Activated naive CD4-positive, alpha-beta T cell treated with anti-CD3 and anti-CD28 coated beads, Interleukin-2, amount 10 ng/mL, durations not matched to agents 7 days and 5 days (primary cell): ENCODE measurements around the gene PIGT.

Source experiments
- CTCF ChIA-PET: fragments of 350-600 bp; sonication (Branson Sonifier 250); formaldehyde crosslinking; loops from one replicate; lab custom pipeline; 2021; ENCODE audit warnings: antibody characterized with exemption; lab: Charles Lee
- DNase-seq: peaks from one replicate; pipeline ENCODE4 v3.0.0-alpha.2; 2020
- H3K27ac Mint-ChIP-seq: one replicate; pipeline ENCODE4 v1.8.0; 2021; ENCODE audit warnings: mild to moderate bottlenecking, moderate library complexity, mixed read lengths
- H3K27me3 Mint-ChIP-seq: one replicate; pipeline ENCODE4 v1.8.0; 2021; ENCODE audit warnings: mild to moderate bottlenecking, mixed read lengths
- H3K36me3 Mint-ChIP-seq: one replicate; pipeline ENCODE4 v1.8.0; 2021; ENCODE audit warnings: mixed read lengths
- H3K4me1 Mint-ChIP-seq: one replicate; pipeline ENCODE4 v1.8.0; 2021; ENCODE audit warnings: mixed read lengths
- H3K4me3 Mint-ChIP-seq: one replicate; pipeline ENCODE4 v1.8.0; 2021; ENCODE audit warnings: mild to moderate bottlenecking, moderate library complexity, mixed read lengths
- H3K9me3 Mint-ChIP-seq: one replicate; pipeline ENCODE4 v1.8.0; 2021; ENCODE audit warnings: mixed read lengths

The PIGT gene

GRCh38 chr20:45448270-45448669 is 32.3 kb downstream of the PIGT start:
- Mint-ChIP-seq H3K27ac (no peak overlapping the region), H3K9me3 (no peaks in the 10 kb centered on the region)

DNA sequence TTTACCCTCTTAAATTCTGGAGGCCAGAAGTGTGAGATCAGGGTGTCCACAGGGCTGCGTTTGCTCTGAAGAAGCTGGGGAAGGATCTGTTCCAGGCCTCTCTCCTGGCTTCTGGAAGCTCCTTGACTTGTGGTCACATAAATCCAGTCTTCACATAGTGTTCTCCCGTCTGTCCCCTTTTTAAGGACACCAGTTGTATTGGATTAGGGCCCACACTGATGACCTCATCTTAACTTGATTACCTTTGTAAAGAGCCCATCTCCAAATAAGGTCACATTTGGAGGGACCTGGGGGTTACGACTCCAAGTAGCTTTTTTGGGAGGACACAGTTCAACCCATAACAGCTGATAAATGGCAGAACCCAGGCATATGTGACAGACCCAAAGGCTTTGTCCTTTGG is 33.6 kb downstream of the PIGT start:
- no peak for DNase-seq
- H3K4me3 Mint-ChIP-seq, result no peak overlapping the region

More at GRCh38 chr20:45448270-45448669, 32.3 kb downstream of the PIGT start:
- no peak for DNase-seq
- Mint-ChIP-seq H3K27me3 (peaks cover 36% of the 10 kb centered on the region), H3K4me1 (peaks cover 30% of the 10 kb centered on the region), H3K4me3 (no peak overlapping the region), H3K36me3 (no peaks in the 10 kb centered on the region)
- CTCF ChIA-PET, result interaction anchor here (1.0 to 6.7 kb wide), 5 partner anchors 11 to 127 kb away, joined by 3 to 72 read pairs (median 12); partner anchors contain the start of gene TP53TG5

DNA sequence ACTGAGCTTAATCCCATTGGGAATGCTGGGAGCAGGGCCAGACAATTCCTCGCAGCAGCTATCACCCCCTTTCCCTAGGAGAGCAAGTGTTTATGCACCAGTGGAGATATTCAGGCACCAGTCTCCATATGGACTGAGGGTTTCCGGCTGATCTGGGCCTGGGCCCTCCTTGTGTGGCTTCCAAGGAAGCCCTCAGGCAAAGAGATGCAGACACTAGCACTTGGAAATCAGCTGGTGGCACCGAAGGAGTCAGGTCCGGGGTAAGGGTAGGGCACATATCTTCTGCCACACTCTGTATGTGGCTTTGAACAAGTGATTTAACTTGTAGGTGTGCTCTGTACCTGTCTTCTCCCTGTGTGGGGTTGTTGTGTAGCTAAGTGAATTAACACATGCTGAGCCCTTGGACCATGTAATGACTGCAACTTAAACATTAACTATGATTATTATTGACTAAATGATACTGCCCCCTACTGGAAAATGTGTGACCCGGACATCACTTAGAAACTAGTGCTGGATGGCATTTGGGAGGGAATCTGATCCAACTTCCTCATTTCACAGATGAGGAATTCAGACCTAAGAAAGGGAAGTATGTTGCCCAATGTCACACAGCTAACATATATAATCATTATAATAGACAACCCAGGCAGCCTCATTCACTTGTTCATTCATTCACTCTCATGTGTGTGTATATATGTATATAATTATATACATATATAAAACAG is 34.3 kb downstream of the PIGT start:
- CTCF ChIA-PET, result interaction anchor here (0.7 to 7.0 kb wide), 28 partner anchors 9 to 355 kb away, joined by 3 to 72 read pairs (median 4); partner anchors contain the start of genes DBNDD2, SYS1 and TP53TG5
- Mint-ChIP-seq H3K27ac (no peak overlapping the region), H3K4me1 (peaks cover 11% of the 10 kb centered on the region), H3K36me3 (no peaks in the 10 kb centered on the region), H3K9me3 (no peaks in the 10 kb centered on the region), H3K4me3 (no peak overlapping the region), H3K27me3 (peaks cover 24% of the 10 kb centered on the region)
- peak; percentile 41 for DNase-seq

More for the DNA sequence above, 33.6 kb downstream of the PIGT start:
- Mint-ChIP-seq H3K27me3 (peaks cover 30% of the 10 kb centered on the region), H3K27ac (no peak overlapping the region), H3K9me3 (no peaks in the 10 kb centered on the region), H3K4me1 (peaks cover 18% of the 10 kb centered on the region), H3K36me3 (no peaks in the 10 kb centered on the region)
- CTCF ChIA-PET, result interaction anchor here (0.9 to 7.0 kb wide), 24 partner anchors 10 to 354 kb away, joined by 3 to 72 read pairs (median 6); partner anchors contain the start of genes DBNDD2, SYS1 and TP53TG5

DNA sequence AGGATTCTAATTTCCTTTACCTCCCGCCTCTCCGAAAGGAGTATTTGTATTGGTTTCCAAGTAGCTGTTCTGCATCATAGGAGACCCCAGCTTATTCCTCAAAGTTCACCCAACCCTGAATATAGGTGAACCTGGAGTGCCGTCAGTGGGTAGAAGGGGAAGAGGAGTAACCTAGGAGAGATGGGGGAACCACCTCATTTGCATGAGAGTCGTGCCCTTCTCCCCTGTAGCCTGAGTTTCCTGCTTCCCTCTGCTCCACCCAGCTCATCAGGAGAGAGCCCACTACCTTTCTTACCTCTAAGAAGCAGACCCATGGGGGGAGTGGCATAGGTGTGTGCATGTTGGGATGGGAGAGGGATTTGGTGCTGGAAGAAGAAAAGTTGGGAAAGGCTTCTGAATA is 36.3 kb downstream of the PIGT start:
- H3K36me3 Mint-ChIP-seq, result no peaks in the 10 kb centered on the region
- no peak overlapping the region for H3K4me3 Mint-ChIP-seq
- H3K27ac Mint-ChIP-seq, result no peak overlapping the region
- H3K4me1 Mint-ChIP-seq, result no peaks in the 10 kb centered on the region
- H3K27me3 Mint-ChIP-seq, result peaks cover 11% of the 10 kb centered on the region
- DNase-seq, result no peak
- CTCF ChIA-PET, result interaction anchor here (1.0 to 7.0 kb wide), 11 partner anchors 15 to 319 kb away, joined by 3 to 72 read pairs (median 17); partner anchors contain the start of genes SYS1 and TP53TG5
- H3K9me3 Mint-ChIP-seq, result no peaks in the 10 kb centered on the region

DNA sequence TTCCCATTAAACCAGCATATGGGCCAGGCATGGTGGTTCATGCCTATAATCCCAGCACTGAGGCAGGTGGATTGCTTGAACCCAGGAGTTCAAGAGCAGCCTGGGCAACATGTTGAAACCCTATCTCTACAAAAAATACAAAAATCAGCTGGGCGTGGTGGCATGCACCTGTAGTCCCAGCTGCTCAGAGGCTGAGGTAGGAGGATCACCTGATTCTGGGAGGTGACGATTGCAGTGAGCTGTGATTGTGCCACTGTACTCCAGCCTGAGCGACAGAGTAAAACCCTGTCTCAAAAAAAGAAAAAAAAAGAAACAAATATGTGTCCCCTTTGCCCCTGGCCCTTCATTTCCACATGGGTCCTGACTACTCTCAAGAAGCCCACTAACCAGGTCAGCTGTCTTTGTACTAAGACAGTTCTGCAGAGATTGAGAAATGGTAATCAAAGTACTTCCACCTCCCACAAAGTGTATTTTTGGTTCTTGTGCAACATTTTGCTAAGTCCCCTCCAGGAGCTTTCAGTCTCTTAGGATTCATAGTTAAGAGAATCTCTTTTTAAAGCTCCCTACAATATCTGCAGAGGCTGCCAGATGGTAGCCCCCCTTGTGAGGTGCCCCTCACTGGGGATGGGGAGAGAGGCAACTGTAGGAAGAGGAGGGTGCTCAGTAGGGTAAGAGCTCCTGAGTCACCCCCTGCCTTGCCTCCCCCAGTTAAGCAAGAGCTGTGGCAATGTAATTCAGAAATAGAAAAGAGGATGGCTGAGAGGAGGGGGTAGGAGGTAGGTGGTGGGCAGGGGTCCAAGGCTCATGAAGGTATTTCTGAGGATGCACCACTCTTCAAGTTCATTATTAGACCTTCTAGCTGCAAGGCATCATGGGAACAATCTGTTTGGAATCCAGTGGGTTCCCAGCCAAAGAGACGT is 37.1 kb downstream of the PIGT start:
- Mint-ChIP-seq H3K9me3 (no peaks in the 10 kb centered on the region), H3K27me3 (peaks cover 3% of the 10 kb centered on the region), H3K4me1 (no peaks in the 10 kb centered on the region), H3K4me3 (no peak overlapping the region), H3K27ac (no peak overlapping the region), H3K36me3 (no peaks in the 10 kb centered on the region)
- CTCF ChIA-PET, result interaction anchor here (1.0 to 7.0 kb wide), 14 partner anchors 16 to 318 kb away, joined by 3 to 72 read pairs (median 10); partner anchors contain the start of genes SYS1 and TP53TG5
- no peak for DNase-seq

DNA sequence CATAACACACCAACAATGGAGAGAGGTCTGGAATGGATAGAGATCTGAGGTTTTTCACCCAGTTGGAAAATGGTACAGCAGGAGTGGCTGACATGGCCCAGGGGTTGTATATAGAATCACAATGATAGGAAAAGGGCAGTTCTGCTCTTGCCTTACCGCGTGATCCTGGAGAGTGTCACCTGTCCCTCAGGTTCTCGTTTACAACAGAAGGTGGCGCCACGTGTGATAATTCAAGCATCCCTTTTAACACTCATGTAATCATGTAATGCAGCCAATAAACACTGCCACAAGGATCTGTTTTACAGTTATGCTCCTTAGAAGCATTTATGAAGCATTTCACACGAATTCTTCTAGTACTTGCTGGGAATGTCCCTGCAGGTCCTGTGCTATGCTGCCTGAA is 40.7 kb downstream of the PIGT start:
- H3K36me3 Mint-ChIP-seq, result no peaks in the 10 kb centered on the region
- no peaks in the 10 kb centered on the region for H3K9me3 Mint-ChIP-seq
- no peak overlapping the region for H3K4me3 Mint-ChIP-seq
- H3K27me3 Mint-ChIP-seq, result peaks cover 15% of the 10 kb centered on the region
- no peak overlapping the region for H3K27ac Mint-ChIP-seq
- H3K4me1 Mint-ChIP-seq, result no peaks in the 10 kb centered on the region
- CTCF ChIA-PET, result interaction anchor here (1.8 to 5.0 kb wide), 2 partner anchors 137 to 314 kb away, joined by 10 to 51 read pairs; no protein-coding TSS in a partner anchor
- DNase-seq, result peak; percentile 69

GRCh38 chr20:45459606-45460005 is 43.7 kb downstream of the PIGT start:
- H3K36me3 Mint-ChIP-seq, result no peaks in the 10 kb centered on the region

DNA sequence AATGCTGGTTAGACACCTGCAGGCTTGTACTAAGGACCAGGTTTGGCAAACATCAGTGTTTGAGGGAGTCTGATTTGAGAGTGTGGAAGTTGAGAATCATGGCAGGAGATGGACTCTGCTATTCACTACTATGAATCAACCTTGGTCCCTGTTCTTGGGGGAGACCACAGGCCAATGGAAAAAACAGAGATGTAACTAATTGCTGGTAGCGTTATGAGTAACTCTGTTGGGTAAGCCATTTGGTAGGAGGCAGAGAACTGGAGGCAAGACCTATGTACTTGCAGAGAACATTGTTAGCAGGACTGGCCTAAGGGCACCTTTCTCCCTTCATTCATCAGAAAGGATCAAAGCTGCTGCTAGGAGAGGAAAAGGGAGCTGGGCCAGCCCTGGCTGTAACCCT is 45.3 kb downstream of the PIGT start:
- H3K4me1 Mint-ChIP-seq, result no peaks in the 10 kb centered on the region
- DNase-seq, result no peak
- H3K9me3 Mint-ChIP-seq, result no peaks in the 10 kb centered on the region
- CTCF ChIA-PET, result interaction anchor here (0.7 to 1.0 kb wide), 2 partner anchors 98 to 445 kb away, joined by 3 read pairs; partner anchors contain the start of gene SYS1
- H3K27me3 Mint-ChIP-seq, result peaks cover 20% of the 10 kb centered on the region
- H3K36me3 Mint-ChIP-seq, result no peaks in the 10 kb centered on the region
- no peak overlapping the region for H3K4me3 Mint-ChIP-seq
- H3K27ac Mint-ChIP-seq, result no peak overlapping the region

More at GRCh38 chr20:45459606-45460005, 43.7 kb downstream of the PIGT start:
- H3K4me1 Mint-ChIP-seq, result no peaks in the 10 kb centered on the region
- H3K4me3 Mint-ChIP-seq, result no peak overlapping the region
- no peaks in the 10 kb centered on the region for H3K9me3 Mint-ChIP-seq
- DNase-seq, result no peak
- no peak overlapping the region for H3K27ac Mint-ChIP-seq
- CTCF ChIA-PET, result interaction anchor here (1.0 to 1.5 kb wide), 5 partner anchors 10 to 312 kb away, joined by 3 to 6 read pairs (median 3); no protein-coding TSS in a partner anchor
- H3K27me3 Mint-ChIP-seq, result peaks cover 15% of the 10 kb centered on the region

DNA sequence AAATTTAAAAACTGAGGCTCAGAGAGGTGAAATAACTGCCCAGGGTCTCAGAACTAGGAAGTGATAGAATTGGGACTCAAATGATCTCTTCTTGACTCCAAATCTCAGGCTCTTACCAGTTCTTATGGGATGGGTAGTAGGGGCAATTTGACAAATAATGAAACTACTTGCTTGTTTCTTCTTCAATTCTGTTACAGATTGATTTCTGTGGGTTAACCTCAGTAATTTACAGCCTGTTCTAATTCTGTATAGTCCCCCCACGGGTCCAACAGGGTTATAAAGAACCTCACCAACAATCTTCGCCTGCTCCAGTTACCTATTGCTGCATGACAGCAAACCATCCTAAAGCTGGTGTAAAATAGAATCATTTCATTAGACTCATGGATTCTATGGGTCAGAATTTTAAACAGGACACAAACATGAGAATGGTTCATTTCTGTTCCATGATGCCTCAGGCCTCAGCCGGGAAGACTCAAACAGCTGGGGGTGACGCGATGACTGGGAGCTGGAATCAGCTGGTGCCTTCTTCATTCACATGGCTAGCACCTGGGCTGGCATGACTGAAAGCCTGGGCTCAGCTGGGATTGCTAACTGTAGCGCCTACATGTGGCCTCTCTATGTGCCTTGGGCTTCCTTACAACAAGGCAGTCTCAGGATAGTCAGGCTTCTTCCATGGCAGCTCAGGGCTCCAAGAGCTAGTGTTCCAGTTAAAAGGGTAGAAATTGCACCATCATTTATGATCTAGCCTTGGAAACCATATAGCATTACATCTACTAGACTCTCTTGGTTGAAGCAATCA is 47.0 kb downstream of the PIGT start:
- DNase-seq, result no peak
- H3K36me3 Mint-ChIP-seq, result no peaks in the 10 kb centered on the region
- no peak overlapping the region for H3K4me3 Mint-ChIP-seq
- H3K9me3 Mint-ChIP-seq, result no peaks in the 10 kb centered on the region
- H3K27me3 Mint-ChIP-seq, result peaks cover 33% of the 10 kb centered on the region
- no peak overlapping the region for H3K27ac Mint-ChIP-seq
- no peaks in the 10 kb centered on the region for H3K4me1 Mint-ChIP-seq
- CTCF ChIA-PET, result interaction anchor here (2.0 kb wide), 1 partner anchor 308 kb away, joined by 6 read pairs; no protein-coding TSS in a partner anchor

DNA sequence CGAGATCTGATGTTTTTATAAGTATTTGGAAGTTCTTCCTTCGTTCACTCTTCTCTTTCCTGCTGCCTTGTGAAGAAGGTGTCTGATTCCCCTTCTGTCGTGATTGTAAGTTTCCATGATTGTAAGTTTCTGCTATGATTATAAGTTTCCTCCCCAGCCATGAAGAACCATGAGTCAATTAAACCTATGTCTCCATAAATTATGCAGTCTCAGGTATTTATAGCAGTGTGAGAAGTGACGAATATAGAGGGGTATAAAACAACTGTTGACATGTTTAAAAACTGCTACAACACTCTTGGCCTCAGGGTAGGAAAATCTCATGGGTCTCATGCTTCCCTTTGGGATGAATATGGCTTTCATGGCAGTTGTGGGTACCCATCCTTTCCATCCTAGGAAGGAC is 47.8 kb downstream of the PIGT start:
- Mint-ChIP-seq H3K27ac (no peak overlapping the region), H3K9me3 (no peaks in the 10 kb centered on the region), H3K27me3 (peaks cover 37% of the 10 kb centered on the region), H3K36me3 (no peaks in the 10 kb centered on the region), H3K4me1 (peaks cover 1% of the 10 kb centered on the region), H3K4me3 (no peak overlapping the region)
- DNase-seq, result no peak
- CTCF ChIA-PET, result interaction anchor here (2.0 kb wide), 1 partner anchor 308 kb away, joined by 6 read pairs; no protein-coding TSS in a partner anchor

GRCh38 chr20:45465491-45466266 is 49.7 kb downstream of the PIGT start:
- no peak overlapping the region for H3K4me3 Mint-ChIP-seq
- CTCF ChIA-PET, result interaction anchor here (1.4 kb wide), 1 partner anchor 305 kb away, joined by 8 read pairs; no protein-coding TSS in a partner anchor
- H3K27me3 Mint-ChIP-seq, result peaks cover 51% of the 10 kb centered on the region
- no peaks in the 10 kb centered on the region for H3K9me3 Mint-ChIP-seq
- no peak for DNase-seq
- no peak overlapping the region for H3K27ac Mint-ChIP-seq
- no peaks in the 10 kb centered on the region for H3K36me3 Mint-ChIP-seq
- peaks cover 8% of the 10 kb centered on the region for H3K4me1 Mint-ChIP-seq

DNA sequence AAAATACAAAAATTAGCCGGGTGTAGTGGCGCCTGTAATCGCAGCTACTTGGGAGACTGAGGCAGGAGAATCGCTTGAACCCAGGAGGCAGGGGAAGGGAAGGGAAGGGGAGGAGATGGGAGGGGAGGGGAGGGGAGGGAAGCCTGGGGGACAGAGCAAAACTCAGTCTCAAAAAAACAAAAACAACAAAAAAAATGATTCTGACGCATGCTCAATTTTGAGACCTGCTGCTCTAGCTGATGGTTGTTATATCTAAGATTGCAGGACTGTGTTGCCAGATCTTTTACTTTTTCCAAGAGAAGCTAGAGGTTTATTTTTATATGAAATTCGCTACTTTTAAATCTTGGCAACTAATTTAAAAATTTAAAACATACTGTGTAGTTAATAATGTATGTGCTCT is 51.2 kb downstream of the PIGT start:
- Mint-ChIP-seq H3K4me3 (no peak overlapping the region), H3K27ac (no peak overlapping the region), H3K27me3 (peaks cover 60% of the 10 kb centered on the region), H3K36me3 (no peaks in the 10 kb centered on the region), H3K4me1 (peaks cover 10% of the 10 kb centered on the region), H3K9me3 (no peaks in the 10 kb centered on the region)
- CTCF ChIA-PET, result interaction anchor here (1.7 to 1.9 kb wide), 3 partner anchors 12 to 31 kb away, joined by 4 to 7 read pairs (median 5); no protein-coding TSS in a partner anchor
- no peak for DNase-seq
